Thoracic aorta endothelial cell (primary cell): Measurements from ENCODE around the gene TMEM171. TPM values are rescaled to one million over a fixed set of nuclear protein-coding genes. Genes with fewer than 3 reads are reported as not detected.

Experiments used
- total RNA-seq: library from RNA; depleted of rRNA; stranded (reverse); fragments of >200 nt; gene quantifications from 2 replicates; pipeline ENCODE4 v1.2.3, GENCODE V29; 2012

TMEM171 gene, protein sequence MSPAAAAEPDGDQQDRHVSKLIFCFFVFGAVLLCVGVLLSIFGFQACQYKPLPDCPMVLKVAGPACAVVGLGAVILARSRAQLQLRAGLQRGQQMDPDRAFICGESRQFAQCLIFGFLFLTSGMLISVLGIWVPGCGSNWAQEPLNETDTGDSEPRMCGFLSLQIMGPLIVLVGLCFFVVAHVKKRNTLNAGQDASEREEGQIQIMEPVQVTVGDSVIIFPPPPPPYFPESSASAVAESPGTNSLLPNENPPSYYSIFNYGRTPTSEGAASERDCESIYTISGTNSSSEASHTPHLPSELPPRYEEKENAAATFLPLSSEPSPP
- total RNA-seq = 25.3 and 26.5 TPM in 2 replicates

DNA sequence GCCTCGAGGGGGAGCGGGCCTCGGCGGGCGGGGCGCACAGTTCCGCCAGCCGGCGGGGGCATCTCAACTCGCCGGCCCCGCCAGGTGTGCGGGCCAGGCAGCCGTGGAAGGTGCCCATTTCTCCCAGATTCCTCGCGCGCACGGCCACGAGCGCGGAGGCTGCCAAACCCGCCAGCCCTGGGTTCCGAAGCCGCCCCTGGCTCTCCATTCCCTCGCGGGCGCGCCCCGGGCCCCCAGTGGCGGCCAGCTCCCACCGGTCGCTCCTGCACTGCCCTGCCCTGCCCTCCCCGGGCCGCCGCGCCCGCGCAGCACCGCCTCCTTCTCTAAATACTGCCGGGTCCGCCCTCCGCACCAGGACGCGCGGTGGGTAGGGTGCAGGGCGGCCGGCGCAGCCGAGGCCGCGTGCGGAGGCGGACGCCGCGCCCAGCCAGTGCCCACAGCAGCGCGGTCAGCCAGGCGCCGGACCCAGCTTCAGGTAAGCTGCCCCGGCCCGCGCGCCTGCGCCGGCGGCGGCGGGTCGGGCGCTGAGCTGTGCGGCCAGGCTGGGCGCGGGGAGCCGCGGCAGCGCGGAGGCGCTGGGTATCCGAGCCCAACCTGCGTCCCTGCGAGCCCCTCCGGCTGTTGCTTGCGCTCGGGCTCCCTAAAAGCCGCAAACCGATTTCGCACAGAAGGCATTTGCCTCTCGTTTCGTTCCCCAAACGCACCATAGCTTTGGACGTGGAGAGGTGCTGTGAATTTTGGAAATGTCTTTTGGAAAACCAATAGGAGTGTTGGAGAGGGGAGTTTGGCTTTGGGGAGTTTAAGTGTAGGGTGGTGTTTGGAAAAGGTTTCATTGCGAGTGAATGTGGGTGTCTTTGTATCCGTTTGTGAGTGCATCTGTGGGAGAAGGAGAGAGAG lies at the start of gene TMEM171:
Gene TMEM171, plus strand, starts transcription at position 354 of the 897 bp plus-strand sequence. CDS start 2,799 bp downstream, outside the sequence.

DNA sequence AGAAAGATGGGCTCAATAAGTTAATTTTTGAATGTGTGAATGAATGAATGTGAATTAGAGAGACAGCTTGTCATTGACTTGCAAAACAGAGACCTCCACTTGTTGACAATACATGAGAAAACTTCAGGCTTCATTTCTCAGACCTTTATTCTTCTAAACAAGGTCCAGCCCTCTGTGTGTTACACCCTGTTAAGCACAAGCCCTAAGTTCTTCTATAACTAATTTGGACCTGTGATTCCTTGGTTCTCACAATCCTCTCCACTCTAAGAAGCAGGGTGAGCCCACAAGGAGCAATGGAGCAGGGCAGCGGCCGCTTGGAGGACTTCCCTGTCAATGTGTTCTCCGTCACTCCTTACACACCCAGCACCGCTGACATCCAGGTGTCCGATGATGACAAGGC lies 52.6 kb downstream of the TMEM171 start, which contains the start of gene TMEM174:
Gene TMEM174, plus strand, starts transcription at position 243 of the 400 bp plus-strand sequence. Its CDS starts 51 bp downstream, at position 294.

Other genes starting within 250 kb of the TMEM171 start
- gene FCHO2, start 164.5 kb upstream of the TMEM171 start, total RNA-seq = 23.9 and 30.9 TPM in 2 replicates
- gene TMEM174, start 52.6 kb downstream of the TMEM171 start, total RNA-seq = not detected in 2 replicates